ENCODE data around the gene DLL1. TPM values are rescaled to one million over a fixed set of nuclear protein-coding genes. Genes with fewer than 3 reads are reported as not detected.

DLL1 gene
- total RNA-seq, 1 experiment from 2014 or later, result 2.8 TPM

- no peak for DNase-seq
- Histone ChIP-seq H2BK120ac (ENCODE audit: low read depth, low read length, poor library complexity, severe bottlenecking) (no peak overlapping the region), H3T11ph (ENCODE audit: low read length) (no peak overlapping the region), H3K79me2 (ENCODE audit: insufficient read depth, low read length) (no peaks in the 10 kb centered on the region), H4K20me1 (ENCODE audit: control insufficient read depth, insufficient read depth, insufficient read length) (no peaks in the 10 kb centered on the region), H2BK20ac (ENCODE audit: low read depth, low read length, poor library complexity, severe bottlenecking) (no peak overlapping the region), H3K9ac (ENCODE audit: extremely low read depth, insufficient read length, low read length) (no peak overlapping the region), H2AFZ (ENCODE audit: low read length) (no peak overlapping the region), H3K27me3 (ENCODE audit: insufficient read depth, low read length) (no peaks in the 10 kb centered on the region), H2BK12ac (ENCODE audit: insufficient read length, low read depth, low read length) (no peak overlapping the region), H4K8ac (replicated peaks; ENCODE audit: insufficient read length, low read depth, low read length) (no peak overlapping the region), H2BK5ac (ENCODE audit: insufficient read length, low read length) (no peak overlapping the region), H3K79me1 (ENCODE audit: insufficient read depth, low read depth, low read length, poor library complexity, severe bottlenecking) (no peaks in the 10 kb centered on the region), H3K56ac (ENCODE audit: insufficient read length, low read depth, low read length) (no peak overlapping the region), H2BK15ac (ENCODE audit: low read depth, low read length) (no peak overlapping the region), H3K18ac (ENCODE audit: insufficient read length, low read depth, low read length) (no peak overlapping the region), H3K27ac (ENCODE audit: insufficient read length, low read depth, low read length) (no peak overlapping the region), H3K9me3 (ENCODE audit: control insufficient read depth, low read depth, low read length) (no peaks in the 10 kb centered on the region), H2AK5ac (ENCODE audit: insufficient read length, low read length) (no peak overlapping the region), H4K5ac (ENCODE audit: insufficient read length, low read depth, low read length) (no peak overlapping the region), H3K4ac (ENCODE audit: low read depth, low read length) (no peak overlapping the region), H3K4me1 (ENCODE audit: insufficient read depth, low read length) (peaks cover 3% of the 10 kb centered on the region; the same call in 1 of the 2 replicates), H3K23me2 (ENCODE audit: insufficient read length, low read depth, low read length, poor library complexity, severe bottlenecking) (no peaks in the 10 kb centered on the region), H4K91ac (ENCODE audit: insufficient read length, low read depth, low read length) (no peak overlapping the region), H3K4me2 (ENCODE audit: insufficient read depth, insufficient read length, low read length) (no peak overlapping the region), H3K23ac (ENCODE audit: insufficient read length, low read depth, low read length) (no peak overlapping the region), H3K14ac (ENCODE audit: insufficient read depth, low read length) (no peak overlapping the region)
- TF ChIP-seq CTCF (conservative IDR thresholded peaks at IDR 0.05), result no peak
- Mint-ChIP-seq H3K9me3 (no peaks in the 10 kb centered on the region), H3K27ac (no peak overlapping the region; a peak in 1 of 7 replicates), H3K27me3 (ENCODE audit: low read depth) (peaks cover 36% of the 10 kb centered on the region), H3K4me1 (peaks cover 5 to 23% of the 10 kb centered on the region in 2 experiments; a peak in 3 of 4 replicates), H3K36me3 (ENCODE audit: insufficient read depth in 1 of 3, low read depth in 3 of 3) (peaks cover 0 to 10% (median 7%) of the 10 kb centered on the region in 3 experiments; a peak in 4 of 7 replicates), H3K4me3 (no peak overlapping the region)
- no CpG with 5 or more reads among the region's 8 CpGs for WGBS (ENCODE audit: extremely low coverage, insufficient read length, low lambda C conversion rate)
These were observed 11.5 kb downstream of the DLL1 start for GRCh38 chr6:170279426-170279825.
